ENCODE results near the gene SLC25A41.
A peak's percentile ranks its signal among the peaks of the same experiment; 100 is the strongest.

Gene SLC25A41

GRCh38 chr19:6467384-6467783, 33.8 kb upstream of the SLC25A41 start:
- TF ChIP-seq CTCF (conservative IDR thresholded peaks at IDR 0.05) = no peak
- H3K27ac ChIP-seq = no peak overlapping the region

GRCh38 chr19:6466526-6467248, 33.1 kb upstream of the SLC25A41 start:
- TF ChIP-seq CTCF (conservative IDR thresholded peaks at IDR 0.05) = no peak
- H3K27ac ChIP-seq = no peak overlapping the region

- TF ChIP-seq CTCF (conservative IDR thresholded peaks at IDR 0.05) = no peak
- H3K27ac ChIP-seq = no peak overlapping the region
Measured at GRCh38 chr19:6465663-6466062, 32.1 kb upstream of the SLC25A41 start.

- peak overlapping the region; percentile 81 for H3K27ac ChIP-seq
- no peak for TF ChIP-seq CTCF (conservative IDR thresholded peaks at IDR 0.05)
Measured at GRCh38 chr19:6465006-6465405, 31.4 kb upstream of the SLC25A41 start.

GRCh38 chr19:6464070-6464873, 30.7 kb upstream of the SLC25A41 start, which contains the start of gene CRB3:
TSS of gene CRB3 (plus strand) at chr19:6464271. CDS start at chr19:6464702, 431 bp downstream.
- peak within 1 kb of the TSS; percentile 81 for H3K27ac ChIP-seq
- TF ChIP-seq CTCF (conservative IDR thresholded peaks at IDR 0.05) = no peak

GRCh38 chr19:6460099-6460884, 26.7 kb upstream of the SLC25A41 start:
- TF ChIP-seq CTCF (conservative IDR thresholded peaks at IDR 0.05) = peak; percentile 60
- peak overlapping the region; percentile 69 for H3K27ac ChIP-seq
